ENCODE measurements around the gene C19orf73. TPM values are rescaled to one million over a fixed set of nuclear protein-coding genes. Genes with fewer than 3 reads are reported as not detected.

C19orf73 gene
- total RNA-seq, 1 experiment from 2014 or later = 2.2 TPM

DNA sequence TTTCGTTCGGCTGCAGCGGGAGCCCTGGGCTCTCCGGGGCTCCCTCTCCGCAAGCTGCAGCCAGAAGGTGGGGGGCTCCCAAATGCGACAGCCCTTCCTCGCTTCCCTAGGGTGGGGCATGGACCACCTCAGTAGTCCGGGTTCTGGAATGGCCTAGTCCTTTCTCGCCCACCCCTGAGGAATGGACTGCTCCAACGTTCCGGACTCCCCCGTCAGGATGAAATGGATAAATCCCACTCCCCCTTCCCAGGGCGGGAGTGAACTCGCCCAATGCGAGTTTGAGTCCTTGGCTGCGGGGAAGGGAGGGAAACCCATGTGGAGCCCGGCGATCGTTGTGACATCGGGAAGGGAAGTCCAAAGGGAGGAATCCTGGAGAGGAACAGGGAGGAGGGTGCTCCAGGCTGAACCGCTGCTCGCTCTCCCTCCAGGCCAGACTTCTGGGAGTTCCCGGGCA is 30.7 kb upstream of the C19orf73 start (continued):
- TF ChIP-seq, protein P1, sequence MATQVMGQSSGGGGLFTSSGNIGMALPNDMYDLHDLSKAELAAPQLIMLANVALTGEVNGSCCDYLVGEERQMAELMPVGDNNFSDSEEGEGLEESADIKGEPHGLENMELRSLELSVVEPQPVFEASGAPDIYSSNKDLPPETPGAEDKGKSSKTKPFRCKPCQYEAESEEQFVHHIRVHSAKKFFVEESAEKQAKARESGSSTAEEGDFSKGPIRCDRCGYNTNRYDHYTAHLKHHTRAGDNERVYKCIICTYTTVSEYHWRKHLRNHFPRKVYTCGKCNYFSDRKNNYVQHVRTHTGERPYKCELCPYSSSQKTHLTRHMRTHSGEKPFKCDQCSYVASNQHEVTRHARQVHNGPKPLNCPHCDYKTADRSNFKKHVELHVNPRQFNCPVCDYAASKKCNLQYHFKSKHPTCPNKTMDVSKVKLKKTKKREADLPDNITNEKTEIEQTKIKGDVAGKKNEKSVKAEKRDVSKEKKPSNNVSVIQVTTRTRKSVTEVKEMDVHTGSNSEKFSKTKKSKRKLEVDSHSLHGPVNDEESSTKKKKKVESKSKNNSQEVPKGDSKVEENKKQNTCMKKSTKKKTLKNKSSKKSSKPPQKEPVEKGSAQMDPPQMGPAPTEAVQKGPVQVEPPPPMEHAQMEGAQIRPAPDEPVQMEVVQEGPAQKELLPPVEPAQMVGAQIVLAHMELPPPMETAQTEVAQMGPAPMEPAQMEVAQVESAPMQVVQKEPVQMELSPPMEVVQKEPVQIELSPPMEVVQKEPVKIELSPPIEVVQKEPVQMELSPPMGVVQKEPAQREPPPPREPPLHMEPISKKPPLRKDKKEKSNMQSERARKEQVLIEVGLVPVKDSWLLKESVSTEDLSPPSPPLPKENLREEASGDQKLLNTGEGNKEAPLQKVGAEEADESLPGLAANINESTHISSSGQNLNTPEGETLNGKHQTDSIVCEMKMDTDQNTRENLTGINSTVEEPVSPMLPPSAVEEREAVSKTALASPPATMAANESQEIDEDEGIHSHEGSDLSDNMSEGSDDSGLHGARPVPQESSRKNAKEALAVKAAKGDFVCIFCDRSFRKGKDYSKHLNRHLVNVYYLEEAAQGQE (IDR thresholded peaks at IDR 0.05; ENCODE audit: low read depth) = no peak
- TF ChIP-seq ZFX (IDR thresholded peaks at IDR 0.05) = no peak
- TF ChIP-seq EZH2phosphoT487 (IDR thresholded peaks at IDR 0.05; ENCODE audit: borderline replicate concordance) = no peak
- TF ChIP-seq, protein P2, sequence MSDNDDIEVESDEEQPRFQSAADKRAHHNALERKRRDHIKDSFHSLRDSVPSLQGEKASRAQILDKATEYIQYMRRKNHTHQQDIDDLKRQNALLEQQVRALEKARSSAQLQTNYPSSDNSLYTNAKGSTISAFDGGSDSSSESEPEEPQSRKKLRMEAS (IDR thresholded peaks at IDR 0.05) = peak; percentile 78

DNA sequence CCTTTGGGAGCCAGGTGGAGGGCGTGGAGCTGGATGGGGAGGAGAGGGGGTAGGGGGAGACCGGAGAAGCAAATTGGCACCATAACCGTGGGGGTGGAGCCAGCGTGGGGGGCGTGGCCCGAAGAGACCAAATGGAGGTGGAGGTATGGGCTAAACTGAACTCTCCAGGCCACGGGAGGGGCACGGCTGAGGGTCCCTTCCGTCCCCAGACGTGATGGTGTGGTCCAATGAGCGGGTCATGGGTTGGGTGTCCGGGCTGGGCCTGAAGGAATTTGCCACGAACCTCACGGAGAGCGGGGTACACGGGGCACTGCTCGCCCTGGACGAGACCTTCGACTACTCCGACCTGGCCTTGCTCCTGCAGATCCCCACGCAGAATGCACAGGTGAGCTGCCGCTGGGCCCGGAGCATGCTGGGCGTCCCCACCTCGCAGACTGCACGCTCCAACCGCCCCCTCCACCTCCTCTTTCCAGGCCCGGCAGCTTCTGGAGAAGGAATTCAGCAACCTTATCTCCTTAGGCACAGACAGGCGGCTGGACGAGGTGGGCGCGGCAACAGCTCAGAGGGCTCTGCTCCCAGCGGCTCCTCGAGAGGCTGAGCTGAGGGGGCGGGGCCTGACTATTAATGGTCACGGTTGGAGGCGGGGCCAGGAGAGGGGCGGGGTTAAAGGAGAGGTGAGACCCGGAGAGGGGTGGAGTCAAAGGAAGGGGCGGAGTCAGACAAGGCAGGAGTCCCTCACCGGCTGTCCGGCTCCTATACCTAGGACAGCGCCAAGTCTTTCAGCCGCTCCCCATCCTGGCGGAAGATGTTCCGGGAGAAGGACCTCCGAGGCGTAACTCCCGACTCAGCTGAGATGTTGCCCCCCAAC is 30.1 kb upstream of the C19orf73 start:
- H3K9me2 ChIP-seq (ENCODE audit: insufficient read depth) = no peaks in the 10 kb centered on the region
- intact Hi-C loops (cut with micrococcal nuclease) = loop anchor here (1.0 kb wide), 1 partner anchor 52 kb away; no protein-coding TSS in a partner anchor
- peak overlapping the region; percentile 90 to 95 for H3K4me3 ChIP-seq (replicated peaks in 1 of 2; ENCODE audit: low read depth in 1 of 2, low read length in 2 of 2)
- H3K36me3 ChIP-seq (ENCODE audit: control insufficient read depth in 1 of 2, insufficient read depth in 2 of 2, low read length in 2 of 2) = no peaks in the 10 kb centered on the region
- no peaks in the 10 kb centered on the region for H3K9me3 ChIP-seq (ENCODE audit: control insufficient read depth in 1 of 2, insufficient read depth in 1 of 2, low read depth in 1 of 2, low read length in 2 of 2)
- no peaks in the 10 kb centered on the region for H4K20me1 ChIP-seq (ENCODE audit: insufficient read depth)
- H3K27ac ChIP-seq (ENCODE audit: low read depth, low read length) = peak overlapping the region; percentile 94
- TF ChIP-seq POLR2AphosphoS5 (IDR thresholded peaks at IDR 0.05; ENCODE audit: low read depth, low read length) = peak; percentile 73
- no peak for TF ChIP-seq SRF (IDR thresholded peaks at IDR 0.05; ENCODE audit: low read depth)
- TF ChIP-seq CEBPB (IDR thresholded peaks at IDR 0.05; ENCODE audit: low read depth) = no peak
- peak; percentile 42; the same call in 1 of the 2 replicates for TF ChIP-seq SP1 (IDR thresholded peaks at IDR 0.05; ENCODE audit: low read depth)
- peak; percentile 49 for TF ChIP-seq POLR2A (IDR thresholded peaks at IDR 0.05; ENCODE audit: borderline replicate concordance, extremely low read depth, insufficient read depth, insufficient read length)
- peak; percentile 59; the same call in 1 of the 2 replicates for TF ChIP-seq EGR1 (IDR thresholded peaks at IDR 0.05; ENCODE audit: low read depth)
- TF ChIP-seq, protein P3, sequence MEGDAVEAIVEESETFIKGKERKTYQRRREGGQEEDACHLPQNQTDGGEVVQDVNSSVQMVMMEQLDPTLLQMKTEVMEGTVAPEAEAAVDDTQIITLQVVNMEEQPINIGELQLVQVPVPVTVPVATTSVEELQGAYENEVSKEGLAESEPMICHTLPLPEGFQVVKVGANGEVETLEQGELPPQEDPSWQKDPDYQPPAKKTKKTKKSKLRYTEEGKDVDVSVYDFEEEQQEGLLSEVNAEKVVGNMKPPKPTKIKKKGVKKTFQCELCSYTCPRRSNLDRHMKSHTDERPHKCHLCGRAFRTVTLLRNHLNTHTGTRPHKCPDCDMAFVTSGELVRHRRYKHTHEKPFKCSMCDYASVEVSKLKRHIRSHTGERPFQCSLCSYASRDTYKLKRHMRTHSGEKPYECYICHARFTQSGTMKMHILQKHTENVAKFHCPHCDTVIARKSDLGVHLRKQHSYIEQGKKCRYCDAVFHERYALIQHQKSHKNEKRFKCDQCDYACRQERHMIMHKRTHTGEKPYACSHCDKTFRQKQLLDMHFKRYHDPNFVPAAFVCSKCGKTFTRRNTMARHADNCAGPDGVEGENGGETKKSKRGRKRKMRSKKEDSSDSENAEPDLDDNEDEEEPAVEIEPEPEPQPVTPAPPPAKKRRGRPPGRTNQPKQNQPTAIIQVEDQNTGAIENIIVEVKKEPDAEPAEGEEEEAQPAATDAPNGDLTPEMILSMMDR (IDR thresholded peaks at IDR 0.05 in 2 of 3, conservative IDR thresholded peaks at IDR 0.05 in 1 of 3; ENCODE audit: borderline replicate concordance in 1 of 3, insufficient read depth in 1 of 3, low read depth in 2 of 3, low read length in 2 of 3) = no peak
- TF ChIP-seq TCF7L2 (IDR thresholded peaks at IDR 0.05; ENCODE audit: borderline replicate concordance, extremely low read depth, insufficient read depth, insufficient read length) = no peak
- TF ChIP-seq SIN3A (IDR thresholded peaks at IDR 0.05; ENCODE audit: low read depth) = peak; percentile 49; the same call in 1 of the 2 replicates
- no peak for TF ChIP-seq ELF1 (IDR thresholded peaks at IDR 0.05; ENCODE audit: borderline replicate concordance, low read depth)
- ATAC-seq (peak; percentile 51), DNase-seq (ENCODE audit: low read depth, low spot score) (peak; percentile 88)
- H3K79me2 ChIP-seq (ENCODE audit: insufficient read depth, low read length) = no peaks in the 10 kb centered on the region
- H3K4me1 ChIP-seq (ENCODE audit: control insufficient read depth in 1 of 2, insufficient read depth in 2 of 2, low read length in 2 of 2) = peaks cover 25 to 57% of the 10 kb centered on the region in 2 experiments
- H2AFZ ChIP-seq (ENCODE audit: low read depth, low read length, poor library complexity, severe bottlenecking) = no peak overlapping the region
- BruUV-seq (replicated peaks) = TSS peak; percentile 49
- RAD21 ChIA-PET (ENCODE audit: low non-redundant PET in 1 of 2, low total read pairs in 2 of 2, uncharacterized antibody in 2 of 2, unreplicated experiment in 2 of 2) = interaction anchor here (0.5 to 1.0 kb wide), 4 partner anchors 35 to 145 kb away, joined by 3 to 5 read pairs (median 3); no protein-coding TSS in a partner anchor
- H3K4me2 ChIP-seq (ENCODE audit: low read length) = peak overlapping the region; percentile 99
- CTCF ChIA-PET = interaction anchor here (1.3 to 3.0 kb wide), 3 partner anchors 13 to 51 kb away, joined by 5 to 17 read pairs (median 8); no protein-coding TSS in a partner anchor
- POLR2A ChIA-PET = interaction anchor here (0.9 to 2.3 kb wide), 6 partner anchors 10 to 59 kb away, joined by 3 to 8 read pairs (median 4); partner anchors contain the start of gene LIN7B
- no peaks in the 10 kb centered on the region for H3K27me3 ChIP-seq (ENCODE audit: insufficient read depth, low read length)
- H3K9ac ChIP-seq (ENCODE audit: low read length) = peak overlapping the region; percentile 98
